Ishikawa (cell line): ENCODE measurements around the gene VMAC.

Source experiments
- CEBPB ChIP-seq: IDR thresholded peaks from 2 replicates; pipeline ENCODE4 v1.6.1; 2012
- FOXM1 ChIP-seq: IDR thresholded peaks from 2 replicates; pipeline ENCODE4 v1.6.1; 2012; ENCODE audit warnings: low read depth, borderline replicate concordance
- NFIC ChIP-seq: IDR thresholded peaks from 2 replicates; pipeline ENCODE4 v1.6.1; 2012
- RAD21 ChIP-seq: IDR thresholded peaks from 2 replicates; pipeline ENCODE4 v1.6.1; 2012; ENCODE audit warnings: low read depth
- TAF1 ChIP-seq: IDR thresholded peaks from 2 replicates; pipeline ENCODE4 v1.6.1; 2012; ENCODE audit warnings: low read depth, mild to moderate bottlenecking

GRCh38 chr19:5956323-5956722 lies 51.7 kb downstream of the VMAC start:
- TF ChIP-seq NFIC (no peak), CEBPB (no peak), TAF1 (no peak), RAD21 (no peak), FOXM1 (no peak)
